Subcutaneous adipose tissue (tissue), 4 donors: Measurements from ENCODE around the gene OPA1. TPM values are rescaled to one million over a fixed set of nuclear protein-coding genes. Genes with fewer than 3 reads are reported as not detected.

ENCODE experiments used
- CTCF ChIP-seq: fragments of 450-650 bp; IDR thresholded peaks from one replicate; pipeline ENCODE4 v1.5.1; 2016; ENCODE audit warnings: low read depth, mild to moderate bottlenecking, control low read depth, antibody characterized with exemption, moderate library complexity
- small RNA-seq: library from RNA; depleted of rRNA; stranded (forward); fragments of <200 nt; gene quantifications from one replicate; pipeline ENCODE3, GENCODE V24; 2016
- total RNA-seq, 4 donors: library from RNA; depleted of rRNA; stranded (reverse); fragments of >200 nt; gene quantifications; one replicate each; pipeline ENCODE4 v1.1.0, GENCODE V29; 2016

OPA1 gene
- total RNA-seq, 4 donors from 2014 or later = 44.4 to 68.5 (median 58.0) TPM

GRCh38 chr3:193742628-193743027 is 149.6 kb downstream of the OPA1 start:
- TF ChIP-seq CTCF = no peak

- TF ChIP-seq CTCF = no peak
Measured at GRCh38 chr3:193743702-193744047, 150.7 kb downstream of the OPA1 start.

GRCh38 chr3:193744048-193744821 is 151.2 kb downstream of the OPA1 start:
- TF ChIP-seq CTCF = no peak

GRCh38 chr3:193744822-193745684 is 152.0 kb downstream of the OPA1 start:
- TF ChIP-seq CTCF = no peak

- TF ChIP-seq CTCF = no peak
Measured at GRCh38 chr3:193746832-193747231, 153.8 kb downstream of the OPA1 start.

Small RNAs within 50 kb of the gene (small RNA-seq; reads per million reads assigned to genes)
- gene RF00019 (0.49 reads per million), gene RN7SL447P (not detected)

Other genes with a start within 250 kb of the OPA1 start
- gene ATP13A5, start 214.5 kb upstream of the OPA1 start, total RNA-seq = not detected
- 1 to 10 TPM in 1 of 4 donors, under 1 TPM in 1, not detected in 2; 0.66 to 1.2 TPM for gene ATP13A4, start 38.3 kb upstream of the OPA1 start, total RNA-seq